HepG2 (cell line): ENCODE measurements around the gene ECHDC1. TPM values are rescaled to one million over a fixed set of nuclear protein-coding genes. Genes with fewer than 3 reads are reported as not detected.

Experiments used
- ARID2 ChIP-seq: sonication (generic); formaldehyde crosslinking; IDR thresholded peaks from 2 replicates; pipeline ENCODE4 v1.8.1; 2022; ENCODE audit warnings: mild to moderate bottlenecking, missing genetic modification reagents, borderline replicate concordance
- FOXA1 ChIP-seq, 2 experiments: fragments of 450-650 bp in 1 of 2; sonication (generic) in 1 of 2; formaldehyde crosslinking in 1 of 2; IDR thresholded peaks; 2 replicates each; pipeline versions ENCODE4 v1.4.0 to v1.6.1; 2016 to 2020; ENCODE audit warnings: missing genetic modification reagents in 1 of 2
- FOXC1 ChIP-seq: sonication (generic); formaldehyde crosslinking; IDR thresholded peaks from 2 replicates; pipeline ENCODE4 v1.8.0; 2022; ENCODE audit warnings: mild to moderate bottlenecking, missing genetic modification reagents, borderline replicate concordance
- GABPA ChIP-seq, 2 experiments: IDR thresholded peaks; 2 replicates each; pipeline ENCODE4 v1.6.1; 2011 to 2016; ENCODE audit warnings: low read depth in 2 of 2, low read length in 1 of 2, missing biosample characterization in 1 of 2, missing genetic modification characterization in 1 of 2
- GATA4 ChIP-seq: sonication (generic); IDR thresholded peaks from 2 replicates; pipeline ENCODE4 v1.6.1; 2016; ENCODE audit warnings: antibody characterized with exemption, low read depth, borderline replicate concordance
- HCFC1 ChIP-seq: fragments of 150-350 bp; IDR thresholded peaks from 2 replicates; pipeline ENCODE4 v1.6.1; 2014; ENCODE audit warnings: low read depth, low read length
- HNF4A ChIP-seq: sonication (generic); formaldehyde crosslinking; IDR thresholded peaks from 2 replicates; pipeline ENCODE4 v1.4.0; 2020; ENCODE audit warnings: missing genetic modification reagents
- JUN ChIP-seq: sonication (generic); formaldehyde crosslinking; IDR thresholded peaks from 2 replicates; pipeline ENCODE4 v1.4.0; 2020; ENCODE audit warnings: mild to moderate bottlenecking, missing genetic modification reagents
- MAF1 ChIP-seq: sonication (generic); formaldehyde crosslinking; IDR thresholded peaks from 2 replicates; pipeline ENCODE4 v1.5.0; 2020; ENCODE audit warnings: missing genetic modification reagents, borderline replicate concordance
- NFIC ChIP-seq: IDR thresholded peaks from 2 replicates; pipeline ENCODE4 v1.6.1; 2012; ENCODE audit warnings: mild to moderate bottlenecking, low read length, inconsistent platforms
- NR1H2 ChIP-seq: sonication (generic); formaldehyde crosslinking; IDR thresholded peaks from 2 replicates; pipeline ENCODE4 v1.8.1; 2022; ENCODE audit warnings: low read depth, missing genetic modification reagents, borderline replicate concordance
- PAF1 ChIP-seq: IDR thresholded peaks from 2 replicates; pipeline ENCODE4 v1.6.1; 2016; ENCODE audit warnings: missing genetic modification reagents, missing compliant biosample characterization
- PRMT3 ChIP-seq: sonication (generic); formaldehyde crosslinking; IDR thresholded peaks from 2 replicates; pipeline ENCODE4 v1.8.1; 2022; ENCODE audit warnings: low read depth, mild to moderate bottlenecking, moderate library complexity, missing genetic modification reagents, borderline replicate concordance
- SMAD1 ChIP-seq: sonication (generic); formaldehyde crosslinking; IDR thresholded peaks from 2 replicates; pipeline ENCODE4 v1.4.0; 2020; ENCODE audit warnings: missing genetic modification reagents, low read depth, mild to moderate bottlenecking, borderline replicate concordance
- SRY ChIP-seq: sonication (generic); formaldehyde crosslinking; IDR thresholded peaks from 2 replicates; pipeline ENCODE4 v1.8.0; 2022; ENCODE audit warnings: mild to moderate bottlenecking, missing genetic modification reagents
- ZBTB7B ChIP-seq: sonication (generic); formaldehyde crosslinking; IDR thresholded peaks from 2 replicates; pipeline ENCODE4 v1.4.0; 2020; ENCODE audit warnings: missing genetic modification reagents
- ZFP1 ChIP-seq: IDR thresholded peaks from 2 replicates; pipeline ENCODE4 v1.6.1; 2016
- ZFP90 ChIP-seq: sonication (generic); formaldehyde crosslinking; IDR thresholded peaks from 2 replicates; pipeline ENCODE4 v1.8.0; 2022; ENCODE audit warnings: missing genetic modification reagents, mild to moderate bottlenecking, inconsistent platforms, borderline replicate concordance
- ZNF143 ChIP-seq: sonication (generic); formaldehyde crosslinking; IDR thresholded peaks from 2 replicates; pipeline ENCODE4 v1.4.0; 2020; ENCODE audit warnings: missing genetic modification reagents
- ZNF235 ChIP-seq: sonication (generic); formaldehyde crosslinking; IDR thresholded peaks from 2 replicates; pipeline ENCODE4 v1.8.1; 2023; ENCODE audit warnings: mild to moderate bottlenecking, missing genetic modification reagents, borderline replicate concordance
- ZNF354B ChIP-seq: sonication (generic); formaldehyde crosslinking; IDR thresholded peaks from 2 replicates; pipeline ENCODE4 v1.8.0; 2022; ENCODE audit warnings: mild to moderate bottlenecking, missing genetic modification reagents
- ZNF367 ChIP-seq: sonication (generic); formaldehyde crosslinking; IDR thresholded peaks from 2 replicates; pipeline ENCODE4 v1.4.0; 2020; ENCODE audit warnings: missing genetic modification reagents, borderline replicate concordance
- ZNF451 ChIP-seq: sonication (generic); formaldehyde crosslinking; IDR thresholded peaks from 2 replicates; pipeline ENCODE4 v1.5.0; 2020; ENCODE audit warnings: mild to moderate bottlenecking, missing genetic modification reagents
- ZNF552 ChIP-seq: sonication (generic); formaldehyde crosslinking; IDR thresholded peaks from 2 replicates; pipeline ENCODE4 v1.9.0; 2022; ENCODE audit warnings: missing genetic modification reagents, mild to moderate bottlenecking, borderline replicate concordance
- ZNF557 ChIP-seq: sonication (generic); formaldehyde crosslinking; IDR thresholded peaks from 2 replicates; pipeline ENCODE4 v1.4.0; 2020; ENCODE audit warnings: missing genetic modification reagents
- ZNF614 ChIP-seq: IDR thresholded peaks from 2 replicates; pipeline ENCODE4 v1.6.1; 2018; ENCODE audit warnings: missing biosample characterization, missing genetic modification reagents, inconsistent platforms, borderline replicate concordance
- polyA plus RNA-seq, 8 experiments: library from polyadenylated mRNA; depleted of rRNA in 3 of 8; stranded (reverse) in 7 of 8; unstranded in 1 of 8; fragments of >200 nt; fragmentation: Illumina TruSeq in 4 of 8; extraction: Trizol in 4 of 8; gene quantifications; 2 replicates each; pipeline versions ENCODE4 v1.2.1 to v1.2.3, GENCODE V29; 2011 to 2016; ENCODE audit warnings: low read depth in 4 of 8, missing spikeins in 1 of 8, mixed read lengths in 1 of 8; ENCODE audit not compliant: insufficient read depth in 1 of 8
- total RNA-seq, 5 experiments: library from RNA; depleted of rRNA; stranded (reverse); fragments of >200 nt; fragmentation: Illumina TruSeq; extraction: Trizol; gene quantifications; 2 replicates each; pipeline ENCODE4 v1.2.3, GENCODE V29; 2016; ENCODE audit warnings: low read depth in 1 of 5
- TF ChIP-seq, protein P1 (sequence below): sonication (generic); formaldehyde crosslinking; IDR thresholded peaks from 2 replicates; pipeline ENCODE4 v1.8.0; 2022; ENCODE audit warnings: missing genetic modification reagents, mild to moderate bottlenecking, borderline replicate concordance
- TF ChIP-seq, protein P2 (sequence below): sonication (generic); formaldehyde crosslinking; conservative IDR thresholded peaks from 2 replicates; pipeline ENCODE4 v1.4.0; 2020; ENCODE audit warnings: missing genetic modification reagents

Gene ECHDC1
- total and polyA plus RNA-seq, 2 of the 13 experiments (the other 11 are each of a cell fraction or from before 2014, with no cell fraction given) = 32.8 to 98.1 TPM

DNA sequence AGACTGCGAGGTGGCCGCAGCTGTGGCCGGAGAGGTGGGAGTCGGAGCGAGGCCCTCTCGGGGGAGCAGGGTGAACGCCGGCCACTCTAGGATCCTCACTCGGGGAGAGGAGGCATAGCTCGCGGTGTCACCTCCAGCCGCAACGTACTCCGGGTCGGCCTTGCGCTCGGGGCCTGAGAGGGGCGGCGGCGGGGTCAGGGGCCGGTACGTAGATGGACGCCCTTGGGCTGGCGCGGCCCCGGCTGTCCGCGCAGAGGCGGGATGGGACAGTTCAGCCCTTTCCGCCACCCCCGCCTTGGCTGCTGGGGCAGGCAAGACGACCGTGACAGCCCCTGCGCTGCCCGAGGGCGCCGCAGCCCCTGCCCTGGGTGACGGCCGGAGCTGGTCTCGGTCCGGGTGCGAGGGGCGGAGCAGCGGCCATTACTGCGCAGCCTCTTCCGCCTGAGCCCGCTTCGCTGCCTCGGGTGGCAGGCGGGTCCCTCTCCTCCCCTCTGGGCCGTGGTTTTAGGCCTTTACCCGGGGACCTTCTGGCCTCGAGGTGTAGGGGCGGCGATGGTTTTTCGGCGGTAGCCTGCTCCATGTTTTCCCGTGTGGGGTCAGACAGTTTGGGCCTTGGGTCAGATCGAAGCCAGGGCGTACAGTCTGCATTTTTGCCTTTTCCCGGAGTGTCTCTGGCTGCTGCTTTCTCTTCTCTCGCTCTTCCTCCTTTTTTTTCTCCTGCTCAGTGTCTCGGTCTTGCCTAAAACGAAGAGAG, 76.3 kb downstream of the ECHDC1 start (continued):
- TF ChIP-seq, protein P1, sequence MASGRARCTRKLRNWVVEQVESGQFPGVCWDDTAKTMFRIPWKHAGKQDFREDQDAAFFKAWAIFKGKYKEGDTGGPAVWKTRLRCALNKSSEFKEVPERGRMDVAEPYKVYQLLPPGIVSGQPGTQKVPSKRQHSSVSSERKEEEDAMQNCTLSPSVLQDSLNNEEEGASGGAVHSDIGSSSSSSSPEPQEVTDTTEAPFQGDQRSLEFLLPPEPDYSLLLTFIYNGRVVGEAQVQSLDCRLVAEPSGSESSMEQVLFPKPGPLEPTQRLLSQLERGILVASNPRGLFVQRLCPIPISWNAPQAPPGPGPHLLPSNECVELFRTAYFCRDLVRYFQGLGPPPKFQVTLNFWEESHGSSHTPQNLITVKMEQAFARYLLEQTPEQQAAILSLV (CRISPR knock-in tag) = peak; percentile 94; the same call in 1 of the 2 replicates
- TF ChIP-seq GABPA (IDR thresholded peaks at IDR 0.05; ENCODE audit: low read depth, low read length) = no peak
- no peak; the same call in 1 of the 2 replicates for TF ChIP-seq GABPA (CRISPR knock-in tag; IDR thresholded peaks at IDR 0.05; ENCODE audit: low read depth)
- peak; percentile 48; the same call in 1 of the 2 replicates for TF ChIP-seq GATA4
- no peak for TF ChIP-seq NFIC
- no peak for TF ChIP-seq FOXA1 (IDR thresholded peaks at IDR 0.05)
- no peak; the same call in 1 of the 2 replicates for TF ChIP-seq FOXA1 (CRISPR knock-in tag; IDR thresholded peaks at IDR 0.05)
- no peak; the same call in 1 of the 2 replicates for TF ChIP-seq ARID2 (CRISPR knock-in tag)
- peak; percentile 68; the same call in 1 of the 2 replicates for TF ChIP-seq ZNF614 (CRISPR knock-in tag)
- TF ChIP-seq ZNF235 (CRISPR knock-in tag) = 0 out of 2 replicates have a peak, but pooled peaks have one; percentile 67
- TF ChIP-seq HCFC1 = no peak
- TF ChIP-seq SRY (CRISPR knock-in tag) = peak; percentile 84
- TF ChIP-seq ZNF143 (CRISPR knock-in tag) = no peak
- TF ChIP-seq ZNF354B (CRISPR knock-in tag) = no peak
- TF ChIP-seq ZNF451 = peak; percentile 72; the same call in 1 of the 2 replicates
- TF ChIP-seq ZNF552 (CRISPR knock-in tag) = peak; percentile 82; the same call in 1 of the 2 replicates
- TF ChIP-seq PRMT3 (CRISPR knock-in tag) = no peak; the same call in 1 of the 2 replicates
- peak; percentile 9; the same call in 1 of the 2 replicates for TF ChIP-seq HNF4A
- no peak; the same call in 1 of the 2 replicates for TF ChIP-seq MAF1 (CRISPR knock-in tag)
- TF ChIP-seq PAF1 (CRISPR knock-in tag) = no peak
- TF ChIP-seq NR1H2 = peak; percentile 87
- no peak for TF ChIP-seq ZNF367 (CRISPR knock-in tag)
- peak; percentile 81 for TF ChIP-seq ZBTB7B (CRISPR knock-in tag)
- TF ChIP-seq JUN = 0 out of 2 replicates have a peak, but pooled peaks have one; percentile 6
- no peak for TF ChIP-seq SMAD1 (CRISPR knock-in tag)
- TF ChIP-seq ZFP1 (CRISPR knock-in tag) = no peak
- TF ChIP-seq ZFP90 (CRISPR knock-in tag) = peak; percentile 71
- TF ChIP-seq, protein P2, sequence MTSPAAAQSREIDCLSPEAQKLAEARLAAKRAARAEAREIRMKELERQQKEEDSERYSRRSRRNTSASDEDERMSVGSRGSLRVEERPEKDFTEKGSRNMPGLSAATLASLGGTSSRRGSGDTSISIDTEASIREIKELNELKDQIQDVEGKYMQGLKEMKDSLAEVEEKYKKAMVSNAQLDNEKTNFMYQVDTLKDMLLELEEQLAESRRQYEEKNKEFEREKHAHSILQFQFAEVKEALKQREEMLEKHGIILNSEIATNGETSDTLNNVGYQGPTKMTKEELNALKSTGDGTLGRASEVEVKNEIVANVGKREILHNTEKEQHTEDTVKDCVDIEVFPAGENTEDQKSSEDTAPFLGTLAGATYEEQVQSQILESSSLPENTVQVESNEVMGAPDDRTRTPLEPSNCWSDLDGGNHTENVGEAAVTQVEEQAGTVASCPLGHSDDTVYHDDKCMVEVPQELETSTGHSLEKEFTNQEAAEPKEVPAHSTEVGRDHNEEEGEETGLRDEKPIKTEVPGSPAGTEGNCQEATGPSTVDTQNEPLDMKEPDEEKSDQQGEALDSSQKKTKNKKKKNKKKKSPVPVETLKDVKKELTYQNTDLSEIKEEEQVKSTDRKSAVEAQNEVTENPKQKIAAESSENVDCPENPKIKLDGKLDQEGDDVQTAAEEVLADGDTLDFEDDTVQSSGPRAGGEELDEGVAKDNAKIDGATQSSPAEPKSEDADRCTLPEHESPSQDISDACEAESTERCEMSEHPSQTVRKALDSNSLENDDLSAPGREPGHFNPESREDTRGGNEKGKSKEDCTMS (CRISPR knock-in tag) = no peak
- TF ChIP-seq ZNF557 (CRISPR knock-in tag) = peak; percentile 87
- TF ChIP-seq FOXC1 = peak; percentile 81
